Muscle of leg (tissue), 11 donors: ENCODE data around the gene PRKCE. TPM values are rescaled to one million over a fixed set of nuclear protein-coding genes. Genes with fewer than 3 reads are reported as not detected.

Experiments
- DNase-seq: peaks from one replicate; pipeline ENCODE4 v3.0.0; 2013
- H3K27ac ChIP-seq: one replicate; pipeline ENCODE4 v1.5.1; 2013; ENCODE audit warnings: mild to moderate bottlenecking, low read length, control low read depth
- H3K27me3 ChIP-seq: one replicate; pipeline ENCODE4 v1.6.1; 2013; ENCODE audit warnings: low read length; ENCODE audit not compliant: control insufficient read depth, insufficient read depth
- H3K36me3 ChIP-seq: one replicate; pipeline ENCODE4 v1.6.1; 2013; ENCODE audit warnings: low read length; ENCODE audit not compliant: control insufficient read depth, insufficient read depth
- H3K4me1 ChIP-seq: one replicate; pipeline ENCODE4 v1.6.1; 2013; ENCODE audit warnings: low read length; ENCODE audit not compliant: control insufficient read depth, insufficient read depth
- H3K4me3 ChIP-seq: one replicate; pipeline ENCODE4 v1.5.1; 2013; ENCODE audit warnings: low read length, control low read depth
- H3K9me3 ChIP-seq: replicated peaks from 2 replicates; pipeline ENCODE4 v1.6.1; 2013; ENCODE audit warnings: low read depth, low read length; ENCODE audit not compliant: control insufficient read depth
- WGBS: methylation state at CpG from one replicate; pipeline ENCODE4 v1.1.5; 2013; ENCODE audit warnings: missing lambda C conversion rate; ENCODE audit not compliant: insufficient coverage; 5-methylcytosine and 5-hydroxymethylcytosine counted together
- polyA plus RNA-seq, 8 donors: library from polyadenylated mRNA; unstranded; fragments of 120-200 nt; gene quantifications; one replicate each; pipeline versions ENCODE4 v1.2.1 to v1.2.3, GENCODE V29; 2013; ENCODE audit warnings: inconsistent platforms in 1 of 8, low replicate concordance in 1 of 8; ENCODE audit not compliant: insufficient read length in 8 of 8, insufficient read depth in 1 of 8
- total RNA-seq: library from RNA; stranded (reverse); fragments of 120-200 nt; gene quantifications from one replicate; pipeline ENCODE4 v1.2.4, GENCODE V29; 2013

PRKCE gene
- total and polyA plus RNA-seq, 9 donors, result 3.5 to 8.6 (median 6.3) TPM

GRCh38 chr2:46015671-46016070 lies 364.2 kb downstream of the PRKCE start:
- Histone ChIP-seq H3K27ac (peak overlapping the region; percentile 57), H3K4me3 (no peak overlapping the region), H3K36me3 (peaks cover 4% of the 10 kb centered on the region), H3K4me1 (peaks cover 7% of the 10 kb centered on the region), H3K9me3 (no peaks in the 10 kb centered on the region), H3K27me3 (no peaks in the 10 kb centered on the region)
- WGBS, result 67% methylated on average over 4 of the region's 7 CpGs
- no peak for DNase-seq

GRCh38 chr2:46016091-46016490 lies 364.6 kb downstream of the PRKCE start:
- no peak for DNase-seq
- WGBS, result 100% methylated on average over 4 of the region's 6 CpGs
- Histone ChIP-seq H3K4me1 (peaks cover 7% of the 10 kb centered on the region), H3K9me3 (no peaks in the 10 kb centered on the region), H3K4me3 (no peak overlapping the region), H3K36me3 (peaks cover 4% of the 10 kb centered on the region), H3K27ac (peak overlapping the region; percentile 25), H3K27me3 (no peaks in the 10 kb centered on the region)

- no peak overlapping the region for H3K4me3 ChIP-seq
- no peaks in the 10 kb centered on the region for H3K27me3 ChIP-seq
- no peaks in the 10 kb centered on the region for H3K9me3 ChIP-seq
- H3K27ac ChIP-seq, result no peak overlapping the region
- H3K36me3 ChIP-seq, result peaks cover 3% of the 10 kb centered on the region
- no peak for DNase-seq
- peaks cover 7% of the 10 kb centered on the region for H3K4me1 ChIP-seq
- WGBS, result 72% methylated on average over 3 of the region's 10 CpGs
These were observed 367.5 kb downstream of the PRKCE start for GRCh38 chr2:46018773-46019591.

GRCh38 chr2:46020416-46020815 lies 368.9 kb downstream of the PRKCE start:
- DNase-seq, result no peak
- no peaks in the 10 kb centered on the region for H3K9me3 ChIP-seq
- peaks cover 3% of the 10 kb centered on the region for H3K36me3 ChIP-seq
- no peaks in the 10 kb centered on the region for H3K27me3 ChIP-seq
- H3K27ac ChIP-seq, result no peak overlapping the region
- H3K4me1 ChIP-seq, result peaks cover 3% of the 10 kb centered on the region
- no peak overlapping the region for H3K4me3 ChIP-seq
- WGBS, result 95% methylated on average over 2 of the region's 2 CpGs

- Histone ChIP-seq H3K4me3 (no peak overlapping the region), H3K9me3 (no peaks in the 10 kb centered on the region), H3K27me3 (no peaks in the 10 kb centered on the region), H3K36me3 (no peaks in the 10 kb centered on the region), H3K4me1 (no peaks in the 10 kb centered on the region), H3K27ac (no peak overlapping the region)
- no peak for DNase-seq
- 94% methylated on average over 2 of the region's 3 CpGs for WGBS
These were observed 371.8 kb downstream of the PRKCE start for GRCh38 chr2:46023165-46023854.

- no peak overlapping the region for H3K4me3 ChIP-seq
- H3K36me3 ChIP-seq, result no peaks in the 10 kb centered on the region
- no peak for DNase-seq
- no peaks in the 10 kb centered on the region for H3K4me1 ChIP-seq
- peak overlapping the region; percentile 23 for H3K27ac ChIP-seq
- H3K27me3 ChIP-seq, result no peaks in the 10 kb centered on the region
- 63% methylated on average over 4 of the region's 5 CpGs for WGBS
- H3K9me3 ChIP-seq, result no peaks in the 10 kb centered on the region
These were observed 372.8 kb downstream of the PRKCE start for GRCh38 chr2:46024146-46024779.

GRCh38 chr2:46025081-46025480 lies 373.6 kb downstream of the PRKCE start:
- 44% methylated on average over 2 of the region's 6 CpGs for WGBS
- no peaks in the 10 kb centered on the region for H3K9me3 ChIP-seq
- H3K27me3 ChIP-seq, result no peaks in the 10 kb centered on the region
- no peak overlapping the region for H3K4me3 ChIP-seq
- peaks cover 4% of the 10 kb centered on the region for H3K4me1 ChIP-seq
- H3K27ac ChIP-seq, result no peak overlapping the region
- no peak for DNase-seq
- no peaks in the 10 kb centered on the region for H3K36me3 ChIP-seq

- WGBS, result 83% methylated on average over 1 of the region's 1 CpG
- H3K4me1 ChIP-seq, result peaks cover 5% of the 10 kb centered on the region
- H3K27me3 ChIP-seq, result no peaks in the 10 kb centered on the region
- H3K9me3 ChIP-seq, result no peaks in the 10 kb centered on the region
- H3K27ac ChIP-seq, result no peak overlapping the region
- no peaks in the 10 kb centered on the region for H3K36me3 ChIP-seq
- DNase-seq, result no peak
- no peak overlapping the region for H3K4me3 ChIP-seq
These were observed 374.2 kb downstream of the PRKCE start for GRCh38 chr2:46025676-46026075.

- H3K27ac ChIP-seq, result no peak overlapping the region
- no CpG with 5 or more reads among the region's 1 CpG for WGBS
These were observed 375.0 kb downstream of the PRKCE start for GRCh38 chr2:46026431-46026830.

GRCh38 chr2:46029332-46029811 lies 377.9 kb downstream of the PRKCE start:
- Histone ChIP-seq H3K4me1 (peaks cover 5% of the 10 kb centered on the region), H3K36me3 (no peaks in the 10 kb centered on the region), H3K4me3 (no peak overlapping the region), H3K27ac (peak overlapping the region; percentile 86), H3K9me3 (no peaks in the 10 kb centered on the region), H3K27me3 (no peaks in the 10 kb centered on the region)
- DNase-seq, result peak; percentile 63
- no CpG with 5 or more reads among the region's 5 CpGs for WGBS

More at GRCh38 chr2:46026431-46026830, 375.0 kb downstream of the PRKCE start:
- Histone ChIP-seq H3K27me3 (no peaks in the 10 kb centered on the region), H3K4me1 (peaks cover 5% of the 10 kb centered on the region), H3K36me3 (no peaks in the 10 kb centered on the region), H3K4me3 (no peak overlapping the region), H3K9me3 (no peaks in the 10 kb centered on the region)
- DNase-seq, result no peak
